Cardiac fibroblast (primary cell): ENCODE data around the gene NR6A1.
A peak's percentile ranks its signal among the peaks of the same experiment; 100 is the strongest.

Source experiments
- DNase-seq, 2 donors: peaks; one replicate each; pipeline versions ENCODE4 v3.0.0 to v3.0.0-alpha.2; 2010; ENCODE audit warnings: low read depth in 2 of 2
- H3K4me3 ChIP-seq, 2 donors: replicated peaks in 1 of 2; 1 replicate in 1 of 2; 2 replicates in 1 of 2; pipeline ENCODE4 v1.5.1; 2011; ENCODE audit warnings: low read depth in 2 of 2, low read length in 2 of 2, mild to moderate bottlenecking in 2 of 2, moderate library complexity in 1 of 2
- CTCF ChIP-seq: IDR thresholded peaks from one replicate; pipeline ENCODE4 v1.5.1; 2011; ENCODE audit warnings: low read depth, mild to moderate bottlenecking, low read length, inconsistent platforms

Gene NR6A1

GRCh38 chr9:124765439-124765835, 5.7 kb downstream of the NR6A1 start:
- DNase-seq: no peak
- no peak overlapping the region for H3K4me3 ChIP-seq
- TF ChIP-seq CTCF: no peak

GRCh38 chr9:124764774-124765438, 6.2 kb downstream of the NR6A1 start:
- H3K4me3 ChIP-seq: no peak overlapping the region
- peak; percentile 33 for TF ChIP-seq CTCF
- DNase-seq: peak; percentile 41 to 43

- TF ChIP-seq CTCF: no peak
- no peak for DNase-seq
- H3K4me3 ChIP-seq: no peak overlapping the region
These were observed 8.5 kb downstream of the NR6A1 start for GRCh38 chr9:124762633-124763032.

- DNase-seq: no peak
- TF ChIP-seq CTCF: no peak
- no peak overlapping the region for H3K4me3 ChIP-seq
These were observed 9.4 kb downstream of the NR6A1 start for GRCh38 chr9:124761710-124762109.

GRCh38 chr9:124761196-124761595, 9.9 kb downstream of the NR6A1 start:
- TF ChIP-seq CTCF: no peak
- no peak overlapping the region for H3K4me3 ChIP-seq
- no peak for DNase-seq

- TF ChIP-seq CTCF: no peak
- no peak for DNase-seq
- no peak overlapping the region for H3K4me3 ChIP-seq
These were observed 10.4 kb downstream of the NR6A1 start for GRCh38 chr9:124760719-124761118.

GRCh38 chr9:124759327-124759726, 11.8 kb downstream of the NR6A1 start:
- H3K4me3 ChIP-seq: no peak overlapping the region
- no peak for TF ChIP-seq CTCF
- DNase-seq: no peak
